Breast epithelium (tissue), 3 donors: ENCODE data around the gene CUL7.

Experiments
- CTCF ChIP-seq, 3 donors: fragments of 450-650 bp; IDR thresholded peaks; one replicate each; pipeline ENCODE4 v1.5.1; 2016 to 2017; ENCODE audit warnings: antibody characterized with exemption in 3 of 3, mild to moderate bottlenecking in 3 of 3, moderate library complexity in 3 of 3
- POLR2AphosphoS5 ChIP-seq, 3 donors: sonication (generic); formaldehyde crosslinking; IDR thresholded peaks; one replicate each; pipeline ENCODE4 v1.6.1; 2017; ENCODE audit warnings: antibody characterized with exemption in 3 of 3

- no peak for TF ChIP-seq POLR2AphosphoS5 (IDR thresholded peaks at IDR 0.05)
- TF ChIP-seq CTCF (IDR thresholded peaks at IDR 0.05), result no peak
These were observed 22.2 kb upstream of the CUL7 start, which contains the start of gene PTK7 for GRCh38 chr6:43075670-43076463.
